Measurements from ENCODE around the gene BPIFB1. TPM values are rescaled to one million over a fixed set of nuclear protein-coding genes. Genes with fewer than 3 reads are reported as not detected.

Gene BPIFB1
- total RNA-seq, 6 experiments from 2014 or later: not detected

- Mint-ChIP-seq H3K27me3 (ENCODE audit: insufficient read depth) (peaks cover 58% of the 10 kb centered on the region), H3K4me1 (ENCODE audit: low read depth) (no peaks in the 10 kb centered on the region), H3K4me3 (no peak overlapping the region), H3K27ac (no peak overlapping the region), H3K36me3 (ENCODE audit: low read depth) (no peaks in the 10 kb centered on the region), H3K9me3 (no peaks in the 10 kb centered on the region)
- TF ChIP-seq, protein P1, sequence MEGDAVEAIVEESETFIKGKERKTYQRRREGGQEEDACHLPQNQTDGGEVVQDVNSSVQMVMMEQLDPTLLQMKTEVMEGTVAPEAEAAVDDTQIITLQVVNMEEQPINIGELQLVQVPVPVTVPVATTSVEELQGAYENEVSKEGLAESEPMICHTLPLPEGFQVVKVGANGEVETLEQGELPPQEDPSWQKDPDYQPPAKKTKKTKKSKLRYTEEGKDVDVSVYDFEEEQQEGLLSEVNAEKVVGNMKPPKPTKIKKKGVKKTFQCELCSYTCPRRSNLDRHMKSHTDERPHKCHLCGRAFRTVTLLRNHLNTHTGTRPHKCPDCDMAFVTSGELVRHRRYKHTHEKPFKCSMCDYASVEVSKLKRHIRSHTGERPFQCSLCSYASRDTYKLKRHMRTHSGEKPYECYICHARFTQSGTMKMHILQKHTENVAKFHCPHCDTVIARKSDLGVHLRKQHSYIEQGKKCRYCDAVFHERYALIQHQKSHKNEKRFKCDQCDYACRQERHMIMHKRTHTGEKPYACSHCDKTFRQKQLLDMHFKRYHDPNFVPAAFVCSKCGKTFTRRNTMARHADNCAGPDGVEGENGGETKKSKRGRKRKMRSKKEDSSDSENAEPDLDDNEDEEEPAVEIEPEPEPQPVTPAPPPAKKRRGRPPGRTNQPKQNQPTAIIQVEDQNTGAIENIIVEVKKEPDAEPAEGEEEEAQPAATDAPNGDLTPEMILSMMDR (IDR thresholded peaks at IDR 0.05): no peak
- no peak for DNase-seq
Measured at GRCh38 chr20:33323236-33323635, 40.2 kb downstream of the BPIFB1 start.

- peaks cover 52% of the 10 kb centered on the region for H3K27me3 Mint-ChIP-seq (ENCODE audit: insufficient read depth)
- DNase-seq: no peak
- no peaks in the 10 kb centered on the region for H3K4me1 Mint-ChIP-seq (ENCODE audit: low read depth)
- no peaks in the 10 kb centered on the region for H3K9me3 Mint-ChIP-seq
- H3K36me3 Mint-ChIP-seq (ENCODE audit: low read depth): no peaks in the 10 kb centered on the region
- TF ChIP-seq, protein P1 (IDR thresholded peaks at IDR 0.05): no peak
- H3K27ac Mint-ChIP-seq: no peak overlapping the region
- H3K4me3 Mint-ChIP-seq: no peak overlapping the region
Measured at GRCh38 chr20:33325350-33325749, 42.3 kb downstream of the BPIFB1 start.

GRCh38 chr20:33328157-33329137 lies 45.4 kb downstream of the BPIFB1 start:
- Mint-ChIP-seq H3K4me3 (no peak overlapping the region), H3K36me3 (ENCODE audit: low read depth) (no peaks in the 10 kb centered on the region), H3K4me1 (ENCODE audit: low read depth) (no peaks in the 10 kb centered on the region), H3K27ac (no peak overlapping the region), H3K9me3 (no peaks in the 10 kb centered on the region), H3K27me3 (ENCODE audit: insufficient read depth) (peaks cover 55% of the 10 kb centered on the region)
- no peak for DNase-seq
- TF ChIP-seq, protein P1 (IDR thresholded peaks at IDR 0.05): no peak

GRCh38 chr20:33332905-33333456 lies 50.0 kb downstream of the BPIFB1 start:
- Mint-ChIP-seq H3K27ac (no peak overlapping the region), H3K27me3 (ENCODE audit: insufficient read depth) (peaks cover 42% of the 10 kb centered on the region), H3K4me1 (ENCODE audit: low read depth) (0 out of 2 replicates have a peak, but pooled peaks cover 8% of the 10 kb centered on the region), H3K9me3 (no peaks in the 10 kb centered on the region), H3K36me3 (ENCODE audit: low read depth) (no peaks in the 10 kb centered on the region), H3K4me3 (no peak overlapping the region)
- DNase-seq: no peak
- TF ChIP-seq, protein P1 (IDR thresholded peaks at IDR 0.05): no peak

DNA sequence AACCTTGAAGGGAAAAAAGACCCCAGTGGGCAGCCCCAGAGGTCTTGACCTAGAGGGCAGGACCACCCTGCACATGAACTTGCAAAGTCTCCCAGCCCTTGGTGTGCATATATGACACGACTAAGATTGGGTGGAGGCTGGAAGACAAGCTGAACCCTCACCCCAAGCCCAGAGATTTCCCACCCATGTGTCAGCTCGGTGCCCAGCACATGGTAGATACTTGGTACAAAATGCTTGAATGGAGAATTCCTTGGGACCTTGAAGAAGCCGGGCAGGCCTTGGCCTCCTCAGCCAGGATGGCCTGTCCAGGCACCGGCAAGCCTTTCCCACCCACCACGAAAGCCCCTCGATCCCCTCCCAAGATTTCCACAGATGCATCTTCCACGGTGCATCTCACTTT lies 50.6 kb downstream of the BPIFB1 start:
- Mint-ChIP-seq H3K9me3 (no peaks in the 10 kb centered on the region), H3K27me3 (ENCODE audit: insufficient read depth) (peaks cover 37% of the 10 kb centered on the region), H3K27ac (no peak overlapping the region), H3K4me3 (no peak overlapping the region), H3K36me3 (ENCODE audit: low read depth) (no peaks in the 10 kb centered on the region), H3K4me1 (ENCODE audit: low read depth) (0 out of 2 replicates have a peak, but pooled peaks cover 8% of the 10 kb centered on the region)
- TF ChIP-seq, protein P1 (IDR thresholded peaks at IDR 0.05): no peak
- no peak for DNase-seq

Measured in HFFc6 (cell line).